ENCODE measurements around the gene USP35. TPM values are rescaled to one million over a fixed set of nuclear protein-coding genes. Genes with fewer than 3 reads are reported as not detected.

USP35 gene
- total RNA-seq, 2 donors from 2014 or later, result 7.2 to 7.9 TPM

DNA sequence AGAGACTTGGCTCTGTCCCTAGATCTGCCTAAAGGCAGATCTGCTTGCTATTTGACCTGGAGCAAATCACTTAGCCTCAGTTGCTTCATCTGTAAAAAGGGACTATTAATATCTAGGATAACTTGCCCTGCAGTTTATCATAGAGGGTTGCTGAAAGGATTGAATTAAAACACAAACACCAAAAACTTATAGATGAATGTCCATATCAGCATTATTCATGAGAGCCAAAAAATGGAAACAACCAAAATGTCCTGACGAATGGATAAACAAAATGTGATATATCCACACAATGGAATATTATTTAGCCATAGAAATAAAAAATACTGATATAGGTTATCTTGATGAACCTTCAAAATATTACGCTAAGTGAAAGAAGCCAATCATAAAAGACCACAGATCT, 67.2 kb downstream of the USP35 start:
- Mint-ChIP-seq H3K9me3 (no peaks in the 10 kb centered on the region), H3K27ac (no peak overlapping the region), H3K4me1 (ENCODE audit: low read depth in 2 of 2) (no peaks in the 10 kb centered on the region), H3K36me3 (no peaks in the 10 kb centered on the region), H3K4me3 (no peak overlapping the region), H3K27me3 (peaks cover 0 to 2% of the 10 kb centered on the region in 2 donors)
- DNase-seq (ENCODE audit: low spot score), result no peak
- no peak for ATAC-seq

DNA sequence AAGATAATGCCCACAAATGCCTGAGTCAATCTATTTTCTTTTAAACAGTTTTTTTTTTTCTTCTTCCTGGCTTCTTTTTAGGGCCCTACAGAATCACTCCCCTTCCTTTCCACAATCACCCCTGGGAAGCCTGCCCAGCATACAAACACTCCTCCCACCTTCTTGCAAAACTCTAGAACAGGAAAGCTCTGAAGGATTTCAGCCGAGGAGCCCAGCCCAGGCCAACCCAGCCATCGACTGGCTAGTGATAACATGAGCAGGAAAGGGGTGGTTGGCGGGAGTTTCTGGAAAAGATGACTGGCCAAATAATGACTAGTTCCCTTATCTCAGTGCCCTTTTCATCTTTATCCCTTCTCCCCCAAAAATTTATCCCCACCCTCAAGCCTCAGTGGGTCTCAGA, 68.2 kb downstream of the USP35 start:
- H3K27ac Mint-ChIP-seq, result no peak overlapping the region
- no peaks in the 10 kb centered on the region for H3K36me3 Mint-ChIP-seq
- H3K9me3 Mint-ChIP-seq, result no peaks in the 10 kb centered on the region
- no peak for ATAC-seq
- no peak overlapping the region for H3K4me3 Mint-ChIP-seq
- H3K4me1 Mint-ChIP-seq (ENCODE audit: low read depth in 2 of 2), result no peaks in the 10 kb centered on the region
- DNase-seq (ENCODE audit: low spot score), result no peak
- H3K27me3 Mint-ChIP-seq, result peaks cover 0 to 2% of the 10 kb centered on the region in 2 donors

DNA sequence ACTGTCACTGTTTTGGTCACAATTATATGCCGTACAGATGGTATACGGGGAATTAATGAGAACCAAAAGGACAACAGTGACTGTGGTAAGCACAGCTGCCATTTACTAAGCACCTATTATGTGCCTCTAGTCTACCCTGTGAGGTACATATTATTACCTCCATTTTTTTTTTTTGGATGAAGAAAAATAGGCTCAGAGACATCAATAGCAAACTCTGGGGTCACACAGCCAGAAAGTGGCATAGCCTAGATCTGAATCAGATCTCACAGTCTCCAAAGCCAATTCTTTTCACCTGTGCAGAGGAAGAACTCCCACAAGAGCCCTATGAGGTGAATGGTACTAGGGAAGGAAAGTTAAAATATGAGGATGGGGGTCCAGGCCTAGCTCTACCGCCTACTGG, 68.9 kb downstream of the USP35 start:
- Mint-ChIP-seq H3K27ac (no peak overlapping the region), H3K4me3 (no peak overlapping the region), H3K4me1 (ENCODE audit: low read depth in 2 of 2) (no peaks in the 10 kb centered on the region), H3K27me3 (peaks cover 0 to 2% of the 10 kb centered on the region in 2 donors), H3K36me3 (no peaks in the 10 kb centered on the region), H3K9me3 (no peaks in the 10 kb centered on the region)
- DNase-seq (ENCODE audit: low spot score) (no peak), ATAC-seq (no peak)

DNA sequence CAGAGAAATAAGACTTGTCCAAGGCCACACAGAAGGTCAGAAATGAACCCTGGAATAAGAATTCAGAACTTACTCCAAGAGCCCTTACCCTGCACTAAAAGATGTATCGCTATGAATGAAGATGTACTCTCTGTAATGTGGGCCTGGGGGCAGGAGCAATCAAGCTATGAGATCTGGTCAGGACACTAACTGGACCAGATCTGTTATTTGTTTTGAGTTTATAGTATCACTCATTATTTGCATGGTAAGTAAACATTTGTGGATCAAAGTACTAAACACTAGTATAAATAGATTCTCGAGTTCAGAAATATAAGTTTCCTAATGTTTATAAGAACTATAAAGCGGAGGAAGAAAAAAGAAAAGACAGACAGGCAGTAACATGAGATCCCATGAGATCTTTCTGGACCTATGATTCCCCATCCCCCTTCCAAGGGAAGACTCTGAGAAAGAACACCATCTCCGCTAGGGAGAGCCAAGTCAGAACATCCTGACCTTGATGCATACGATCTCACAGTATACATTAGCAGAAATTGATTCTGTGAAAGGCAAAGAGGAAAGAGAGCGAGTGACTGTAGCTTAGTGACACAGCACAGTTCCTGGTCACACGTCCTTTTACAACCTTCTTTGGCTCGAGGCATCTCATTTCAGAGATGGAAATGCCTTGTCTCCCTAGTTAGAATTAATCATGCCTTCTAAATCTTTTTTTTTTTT, 71.2 kb downstream of the USP35 start:
- no peak overlapping the region for H3K27ac Mint-ChIP-seq
- H3K9me3 Mint-ChIP-seq, result no peaks in the 10 kb centered on the region
- H3K36me3 Mint-ChIP-seq, result no peaks in the 10 kb centered on the region
- no peak overlapping the region for H3K4me3 Mint-ChIP-seq
- H3K27me3 Mint-ChIP-seq, result no peaks in the 10 kb centered on the region
- DNase-seq (ENCODE audit: low spot score) (no peak), ATAC-seq (peak in 1 of 2 donors; percentile 40)
- no peaks in the 10 kb centered on the region for H3K4me1 Mint-ChIP-seq (ENCODE audit: low read depth in 2 of 2)

DNA sequence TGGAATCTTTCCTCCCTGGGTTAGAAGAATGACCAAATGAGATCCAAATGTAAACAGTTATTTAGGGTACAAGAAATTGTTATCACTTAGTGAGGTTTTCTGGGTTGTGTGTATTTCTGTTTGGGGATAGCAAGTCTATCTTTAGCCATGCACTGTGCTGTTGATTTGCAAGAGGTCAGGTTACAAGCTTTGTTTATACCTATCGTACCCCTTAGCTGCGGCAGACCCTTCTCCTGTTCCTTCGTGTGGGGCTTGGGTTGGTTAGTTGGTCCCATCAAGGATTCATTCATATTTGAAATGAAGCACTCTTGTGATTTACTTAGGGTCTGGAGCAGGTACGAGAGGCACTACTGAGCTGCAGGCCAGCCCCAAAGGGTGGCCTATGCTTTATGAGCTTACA, 72.6 kb downstream of the USP35 start:
- Mint-ChIP-seq H3K9me3 (no peaks in the 10 kb centered on the region), H3K27ac (no peak overlapping the region), H3K4me1 (ENCODE audit: low read depth in 2 of 2) (no peaks in the 10 kb centered on the region), H3K36me3 (no peaks in the 10 kb centered on the region), H3K27me3 (peaks cover 0 to 2% of the 10 kb centered on the region in 2 donors), H3K4me3 (no peak overlapping the region)
- no peak for DNase-seq (ENCODE audit: low spot score)
- ATAC-seq, result peak in 1 of 2 donors; percentile 15

DNA sequence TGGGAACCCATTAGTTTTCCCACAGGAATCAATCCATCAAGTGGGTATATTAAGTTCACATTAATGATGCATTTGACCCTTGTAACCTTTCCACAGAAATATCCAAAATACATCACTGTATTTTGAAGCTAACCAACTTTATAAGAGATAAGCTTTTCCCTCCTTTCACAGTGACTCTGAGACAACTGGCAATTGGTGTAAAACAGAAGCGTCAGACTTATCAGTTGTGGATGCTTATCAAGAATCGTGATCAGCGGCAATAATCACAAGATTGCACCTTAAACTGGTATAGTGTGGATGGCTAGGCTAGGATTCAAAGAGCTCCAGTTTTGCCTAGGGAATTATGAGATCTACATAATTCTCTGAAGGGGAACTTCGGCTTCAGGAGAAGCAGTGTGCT, 73.1 kb downstream of the USP35 start:
- no peaks in the 10 kb centered on the region for H3K9me3 Mint-ChIP-seq
- H3K27me3 Mint-ChIP-seq, result peaks cover 0 to 2% of the 10 kb centered on the region in 2 donors
- ATAC-seq, result no peak
- no peak overlapping the region for H3K4me3 Mint-ChIP-seq
- H3K27ac Mint-ChIP-seq, result no peak overlapping the region
- no peaks in the 10 kb centered on the region for H3K4me1 Mint-ChIP-seq (ENCODE audit: low read depth in 2 of 2)
- H3K36me3 Mint-ChIP-seq, result no peaks in the 10 kb centered on the region
- DNase-seq (ENCODE audit: low spot score), result no peak

DNA sequence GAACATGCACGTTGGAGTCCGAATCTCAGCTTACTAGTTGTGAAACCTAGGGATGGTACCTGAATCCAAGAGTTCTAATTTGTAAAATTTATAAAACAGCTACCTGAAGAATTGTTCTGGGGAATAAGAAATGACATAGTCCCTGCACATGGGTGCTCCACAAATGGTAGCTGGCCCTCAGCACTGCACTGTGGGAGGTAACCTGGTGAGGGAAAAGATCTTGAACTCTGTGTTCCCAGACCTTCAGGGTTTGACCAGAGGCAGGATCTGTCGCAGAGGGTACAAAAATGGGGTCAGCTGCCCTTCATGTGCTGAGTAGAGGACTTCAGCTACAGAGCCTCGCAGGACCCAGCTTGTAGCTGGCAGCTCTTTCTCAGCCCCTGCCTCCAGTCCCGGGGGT, 73.5 kb downstream of the USP35 start:
- H3K4me1 Mint-ChIP-seq (ENCODE audit: low read depth in 2 of 2), result no peaks in the 10 kb centered on the region
- H3K27ac Mint-ChIP-seq, result no peak overlapping the region
- ATAC-seq (no peak), DNase-seq (ENCODE audit: low spot score) (no peak)
- no peak overlapping the region for H3K4me3 Mint-ChIP-seq
- no peaks in the 10 kb centered on the region for H3K36me3 Mint-ChIP-seq
- peaks cover 0 to 2% of the 10 kb centered on the region in 2 donors for H3K27me3 Mint-ChIP-seq
- H3K9me3 Mint-ChIP-seq, result no peaks in the 10 kb centered on the region

DNA sequence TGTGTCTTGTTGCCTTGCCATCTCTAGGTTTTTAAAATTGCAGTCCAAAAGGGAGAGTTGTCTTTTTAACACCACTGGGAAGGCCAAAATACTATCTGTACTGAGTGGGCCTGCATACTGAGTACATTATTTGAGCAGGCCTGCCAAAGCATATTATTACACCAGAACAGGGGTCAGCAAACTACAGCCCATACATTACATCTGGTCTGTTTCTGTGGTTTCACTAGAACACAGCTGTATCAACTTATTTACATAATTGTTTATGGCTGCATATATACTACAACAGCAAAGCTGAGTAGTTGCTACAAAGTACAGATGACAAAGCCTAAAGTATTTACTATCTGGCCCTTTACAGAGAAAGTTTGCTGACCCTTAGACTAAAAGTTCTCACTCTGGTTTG, 74.0 kb downstream of the USP35 start:
- peaks cover 0 to 2% of the 10 kb centered on the region in 2 donors for H3K27me3 Mint-ChIP-seq
- ATAC-seq (no peak), DNase-seq (ENCODE audit: low spot score) (no peak)
- H3K36me3 Mint-ChIP-seq, result no peaks in the 10 kb centered on the region
- no peaks in the 10 kb centered on the region for H3K4me1 Mint-ChIP-seq (ENCODE audit: low read depth in 2 of 2)
- H3K9me3 Mint-ChIP-seq, result no peaks in the 10 kb centered on the region
- no peak overlapping the region for H3K4me3 Mint-ChIP-seq
- no peak overlapping the region for H3K27ac Mint-ChIP-seq

Other genes starting within 250 kb of the USP35 start
- 10 to 100 TPM; 67.2 to 85.1 TPM for gene INTS4, start 194.3 kb upstream of the USP35 start, total RNA-seq
- gene KCTD14, start 165.6 kb upstream of the USP35 start, total RNA-seq, result under 1 TPM; 0.29 to 0.45 TPM
- not detected for gene THRSP, start 125.1 kb upstream of the USP35 start, total RNA-seq
- gene NDUFC2, start 109.1 kb upstream of the USP35 start, total RNA-seq, result 100 to 1,000 TPM; 174 to 187 TPM
- 10 to 100 TPM; 52.3 to 87.2 TPM for gene ALG8, start 49.3 kb upstream of the USP35 start, total RNA-seq
- gene KCTD21, start 293 bp upstream of the USP35 start, total RNA-seq, result 1 to 10 TPM; 3.6 to 9.4 TPM
- 1 to 10 TPM; 1.9 to 8.7 TPM for gene GAB2, start 228.9 kb downstream of the USP35 start, total RNA-seq

Data from natural killer cell treated with Interleukin-12 subunit alpha and Interleukin-12 subunit beta and Interleukin-15 and Interleukin-18, amount 100 ng/mL, for 72 hours (primary cell).